Tibial nerve (tissue), 4 donors: ENCODE data around the gene GOLGB1.

Experiments used
- CTCF ChIP-seq, 5 experiments: fragments of 200-600 bp in 3 of 5; fragments of 450-650 bp in 2 of 5; sonication (generic) in 3 of 5; IDR thresholded peaks; one replicate each; pipeline ENCODE4 v1.5.1; 2016 to 2019; ENCODE audit warnings: antibody characterized with exemption in 5 of 5, mild to moderate bottlenecking in 3 of 5, moderate library complexity in 2 of 5
- EP300 ChIP-seq, 2 donors: sonication (generic); formaldehyde crosslinking; IDR thresholded peaks; one replicate each; pipeline ENCODE4 v1.6.1; 2017; ENCODE audit warnings: antibody characterized with exemption in 2 of 2, mild to moderate bottlenecking in 1 of 2
- POLR2A ChIP-seq, 2 donors: fragments of 450-650 bp; IDR thresholded peaks; one replicate each; pipeline ENCODE4 v1.6.1; 2017; ENCODE audit warnings: antibody characterized with exemption in 2 of 2, mild to moderate bottlenecking in 2 of 2, moderate library complexity in 2 of 2

GRCh38 chr3:121735047-121735696 lies 14.4 kb downstream of the GOLGB1 start:
- TF ChIP-seq POLR2A (IDR thresholded peaks at IDR 0.05) (no peak), EP300 (IDR thresholded peaks at IDR 0.05) (no peak), CTCF (IDR thresholded peaks at IDR 0.05) (no peak)
